ENCODE results near the gene LUC7L.

DNA sequence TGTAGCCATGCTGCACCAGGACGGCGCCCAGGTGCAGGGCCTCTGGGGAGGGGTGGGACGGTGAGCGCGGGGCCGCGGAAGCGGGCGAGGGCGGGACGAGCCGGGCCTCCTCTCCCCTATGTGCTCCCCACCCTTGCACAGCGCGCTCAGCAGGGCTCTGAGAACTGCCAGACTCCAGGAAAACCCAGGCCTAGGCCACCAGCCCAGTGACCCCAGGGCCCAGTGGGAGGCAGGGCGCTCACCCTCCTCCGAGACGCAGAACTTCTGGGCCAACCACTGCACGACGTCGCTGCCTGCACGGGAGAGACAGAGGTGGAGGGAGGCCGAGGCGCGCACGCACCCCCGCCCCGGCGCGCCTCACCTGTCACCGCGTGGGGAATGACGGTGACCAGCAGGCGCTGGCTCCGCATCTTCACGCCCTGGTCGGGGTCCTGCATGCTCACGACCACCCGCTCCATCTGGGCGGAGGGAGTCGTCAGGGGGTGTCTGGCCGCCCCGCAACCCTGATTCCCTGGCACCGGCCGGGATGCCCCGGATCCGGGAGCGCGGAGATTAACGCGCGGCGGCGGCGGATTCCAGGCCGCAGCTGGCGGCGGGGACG lies 45.9 kb upstream of the LUC7L start:
- TF ChIP-seq, protein P1, sequence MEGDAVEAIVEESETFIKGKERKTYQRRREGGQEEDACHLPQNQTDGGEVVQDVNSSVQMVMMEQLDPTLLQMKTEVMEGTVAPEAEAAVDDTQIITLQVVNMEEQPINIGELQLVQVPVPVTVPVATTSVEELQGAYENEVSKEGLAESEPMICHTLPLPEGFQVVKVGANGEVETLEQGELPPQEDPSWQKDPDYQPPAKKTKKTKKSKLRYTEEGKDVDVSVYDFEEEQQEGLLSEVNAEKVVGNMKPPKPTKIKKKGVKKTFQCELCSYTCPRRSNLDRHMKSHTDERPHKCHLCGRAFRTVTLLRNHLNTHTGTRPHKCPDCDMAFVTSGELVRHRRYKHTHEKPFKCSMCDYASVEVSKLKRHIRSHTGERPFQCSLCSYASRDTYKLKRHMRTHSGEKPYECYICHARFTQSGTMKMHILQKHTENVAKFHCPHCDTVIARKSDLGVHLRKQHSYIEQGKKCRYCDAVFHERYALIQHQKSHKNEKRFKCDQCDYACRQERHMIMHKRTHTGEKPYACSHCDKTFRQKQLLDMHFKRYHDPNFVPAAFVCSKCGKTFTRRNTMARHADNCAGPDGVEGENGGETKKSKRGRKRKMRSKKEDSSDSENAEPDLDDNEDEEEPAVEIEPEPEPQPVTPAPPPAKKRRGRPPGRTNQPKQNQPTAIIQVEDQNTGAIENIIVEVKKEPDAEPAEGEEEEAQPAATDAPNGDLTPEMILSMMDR (IDR thresholded peaks at IDR 0.05; ENCODE audit: low read length) = no peak
- TF ChIP-seq EZH2 (IDR thresholded peaks at IDR 0.05; ENCODE audit: borderline replicate concordance, low read length) = no peak

Measured in OCI-LY1 (cell line).